ENCODE data around the gene ASMT. TPM values are rescaled to one million over a fixed set of nuclear protein-coding genes. Genes with fewer than 3 reads are reported as not detected.
"Not testable (repeated sequence)": the region's sequence is repeated elsewhere in the genome, so short reads cannot be mapped to it uniquely, and the experiment has no call there.

Gene ASMT
- total RNA-seq, 1 donor from 2014 or later, result 0.20 TPM

DNA sequence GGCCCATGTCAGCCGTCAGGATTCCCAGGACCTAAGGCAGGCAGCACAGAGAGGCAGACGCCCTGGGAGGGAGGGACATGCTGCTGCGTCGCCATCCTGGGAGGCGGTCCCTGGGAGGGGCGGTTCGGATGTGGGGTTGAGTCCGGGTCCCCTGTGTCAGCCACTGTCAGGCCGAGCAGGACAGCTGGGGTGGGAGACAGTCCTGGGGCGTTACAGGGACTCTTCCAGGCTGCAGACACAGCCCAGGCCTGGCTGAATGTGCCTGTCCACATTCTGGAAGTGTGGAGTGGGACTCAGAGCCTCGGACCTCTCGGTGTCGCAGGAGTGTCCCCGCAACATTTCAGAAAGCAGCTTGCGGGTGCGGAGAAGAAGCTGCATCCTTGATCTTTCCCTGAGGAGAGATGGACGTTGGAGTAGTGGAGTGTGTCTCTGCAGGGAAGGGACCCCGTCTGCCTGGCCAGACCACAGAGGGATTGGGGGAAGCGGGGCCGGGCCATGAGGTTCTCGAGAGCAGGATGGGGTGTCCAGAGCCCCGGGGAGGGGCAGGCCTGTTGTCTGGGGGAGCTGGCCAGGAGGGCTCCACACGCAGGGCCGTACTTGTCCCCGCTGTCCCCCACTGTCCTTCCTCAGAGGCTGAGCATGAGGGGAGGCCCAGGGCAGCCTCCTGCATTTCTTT lies 17.4 kb upstream of the ASMT start:
- no peak for DNase-seq

DNA sequence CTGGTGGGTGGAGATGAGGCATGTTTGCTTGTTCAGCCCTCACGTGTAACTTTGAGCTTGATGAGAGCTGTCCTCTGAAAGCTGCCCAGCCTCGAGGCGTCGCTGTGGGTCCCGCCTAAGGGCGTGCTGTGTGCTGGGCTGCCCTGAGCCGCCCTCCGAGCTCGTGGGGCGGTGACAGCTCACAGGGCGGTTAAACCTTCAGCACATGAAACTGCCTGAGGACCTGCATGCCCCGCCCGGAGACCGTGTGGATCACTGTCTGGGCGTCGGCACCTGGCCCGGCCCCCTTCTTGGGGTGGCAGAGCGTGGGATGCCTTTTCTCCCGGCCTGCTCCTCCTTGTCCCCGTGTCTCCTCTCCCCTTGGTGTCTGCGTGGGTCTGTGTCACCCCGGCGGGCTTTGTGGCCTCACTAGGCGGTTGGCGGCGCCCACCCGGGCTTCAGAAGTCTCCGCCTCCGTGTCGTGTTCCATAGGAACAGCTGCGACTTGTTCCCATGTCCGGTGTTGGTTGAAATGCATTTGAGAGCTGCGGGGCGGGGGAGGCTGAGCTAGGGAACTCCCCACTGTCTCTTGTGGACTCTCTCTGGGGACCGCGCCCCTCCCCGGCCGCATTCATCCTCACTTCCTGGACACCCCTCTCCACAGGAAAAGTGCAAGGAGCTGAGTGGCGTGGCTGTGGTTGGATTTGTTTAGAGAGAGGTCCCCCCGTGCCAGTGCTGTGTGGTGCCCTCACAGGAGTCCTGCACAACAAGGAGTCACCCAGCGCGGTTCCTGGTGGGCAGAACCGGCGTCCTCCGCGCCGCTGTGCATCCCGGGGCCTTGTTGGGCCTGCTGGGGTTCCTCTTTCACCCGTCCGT lies 16.6 kb upstream of the ASMT start:
- DNase-seq, result no peak

DNA sequence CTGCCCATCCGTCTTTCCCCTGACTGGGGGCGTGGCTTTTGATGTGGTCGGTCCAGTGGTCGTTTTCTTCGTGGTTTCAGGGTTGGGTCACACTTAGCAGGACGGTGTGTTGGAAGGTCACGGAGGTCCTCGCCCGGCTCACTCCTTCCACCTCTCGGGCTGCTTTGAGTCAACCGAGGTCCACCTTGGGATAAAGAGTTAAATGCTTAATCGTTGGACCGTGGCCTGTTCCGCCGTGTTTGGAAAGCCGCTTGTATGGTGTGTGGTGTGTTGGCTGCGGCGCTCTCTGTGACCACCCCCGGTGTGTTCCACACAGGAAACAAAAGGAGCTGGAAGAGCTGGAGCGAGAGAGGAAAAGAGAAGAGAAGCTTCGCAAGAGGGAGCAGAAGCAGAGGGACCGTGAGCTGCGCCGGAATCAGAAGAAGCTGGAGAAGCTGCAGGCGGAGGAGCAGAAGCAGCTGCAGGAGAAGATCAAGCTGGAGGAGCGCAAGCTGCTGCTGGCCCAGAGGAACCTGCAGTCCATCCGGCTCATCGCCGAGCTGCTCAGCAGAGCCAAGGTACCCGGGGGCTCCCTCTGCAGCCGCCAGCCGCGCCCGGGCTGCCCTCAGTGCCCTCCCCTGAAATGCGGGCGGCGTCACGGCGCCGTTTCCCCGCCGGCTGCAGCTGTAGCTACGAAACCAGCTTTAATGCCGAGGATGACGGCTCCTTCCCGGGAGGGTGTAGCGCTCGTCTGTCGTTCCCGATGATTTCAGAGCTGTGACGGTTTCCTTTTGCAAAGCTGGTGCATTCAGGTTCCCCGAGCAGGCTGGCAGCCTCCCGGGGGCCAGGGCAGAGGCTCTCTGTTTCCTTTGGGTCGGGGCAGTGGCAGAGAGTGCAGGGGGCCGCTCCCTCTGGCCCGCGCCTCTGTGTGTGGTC lies 15.7 kb upstream of the ASMT start:
- no peak for DNase-seq

DNA sequence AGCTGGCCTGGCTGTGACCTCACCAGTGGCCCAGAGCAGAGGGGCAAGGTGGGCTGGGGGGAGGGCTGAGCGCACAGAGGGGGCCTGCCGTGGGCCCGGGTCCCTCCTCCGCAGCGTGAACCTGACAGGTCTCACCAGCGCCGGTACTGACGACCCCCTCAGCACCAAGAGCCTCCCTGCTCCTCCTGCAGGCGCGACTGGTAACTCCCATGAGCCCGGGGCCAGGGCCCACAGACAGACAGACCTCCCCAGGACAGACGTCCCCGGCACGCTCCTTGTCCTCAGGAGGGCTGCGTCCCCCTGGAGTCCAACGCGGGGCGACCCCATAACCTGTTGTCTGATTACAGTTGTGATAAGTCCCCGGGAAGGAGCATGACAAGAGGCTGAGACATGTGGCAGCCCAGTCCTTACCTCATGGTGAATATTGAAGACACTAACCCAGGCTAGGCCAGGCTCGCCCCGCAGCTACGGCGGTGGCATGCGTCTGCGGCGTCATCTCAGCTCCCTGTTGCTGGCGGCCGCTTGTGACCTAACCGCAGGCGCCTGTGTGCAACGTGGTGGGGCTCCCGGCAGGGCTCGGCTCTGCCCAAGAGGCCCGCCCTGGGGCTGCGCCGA lies 15.0 kb upstream of the ASMT start:
- DNase-seq, result no peak

DNA sequence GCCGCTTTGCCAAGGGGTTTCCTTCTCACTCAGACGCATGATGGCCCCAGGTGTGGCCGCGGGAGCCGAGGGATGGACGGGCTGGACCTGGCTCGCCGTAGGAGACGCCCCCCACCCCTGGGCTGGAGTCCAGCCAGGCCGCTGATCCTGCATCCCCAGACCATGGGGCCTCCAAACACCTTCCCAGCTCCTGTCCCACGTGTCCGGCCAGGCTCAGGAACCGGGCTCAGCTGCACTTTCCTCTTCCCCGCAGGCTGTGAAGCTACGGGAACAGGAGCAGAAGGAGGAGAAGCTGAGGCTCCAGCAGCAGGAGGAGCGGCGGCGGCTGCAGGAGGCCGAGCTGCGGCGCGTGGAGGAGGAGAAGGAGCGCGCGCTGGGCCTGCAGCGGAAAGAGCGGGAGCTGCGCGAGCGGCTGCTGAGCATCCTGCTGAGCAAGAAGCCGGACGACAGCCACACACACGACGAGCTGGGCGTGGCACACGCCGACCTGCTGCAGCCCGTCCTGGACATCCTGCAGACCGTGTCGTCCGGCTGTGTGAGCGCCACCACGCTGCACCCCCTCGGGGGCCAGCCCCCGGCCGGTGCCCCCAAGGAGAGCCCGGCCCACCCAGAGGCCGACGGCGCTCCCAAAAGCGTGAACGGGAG lies 14.3 kb upstream of the ASMT start:
- DNase-seq, result no peak

DNA sequence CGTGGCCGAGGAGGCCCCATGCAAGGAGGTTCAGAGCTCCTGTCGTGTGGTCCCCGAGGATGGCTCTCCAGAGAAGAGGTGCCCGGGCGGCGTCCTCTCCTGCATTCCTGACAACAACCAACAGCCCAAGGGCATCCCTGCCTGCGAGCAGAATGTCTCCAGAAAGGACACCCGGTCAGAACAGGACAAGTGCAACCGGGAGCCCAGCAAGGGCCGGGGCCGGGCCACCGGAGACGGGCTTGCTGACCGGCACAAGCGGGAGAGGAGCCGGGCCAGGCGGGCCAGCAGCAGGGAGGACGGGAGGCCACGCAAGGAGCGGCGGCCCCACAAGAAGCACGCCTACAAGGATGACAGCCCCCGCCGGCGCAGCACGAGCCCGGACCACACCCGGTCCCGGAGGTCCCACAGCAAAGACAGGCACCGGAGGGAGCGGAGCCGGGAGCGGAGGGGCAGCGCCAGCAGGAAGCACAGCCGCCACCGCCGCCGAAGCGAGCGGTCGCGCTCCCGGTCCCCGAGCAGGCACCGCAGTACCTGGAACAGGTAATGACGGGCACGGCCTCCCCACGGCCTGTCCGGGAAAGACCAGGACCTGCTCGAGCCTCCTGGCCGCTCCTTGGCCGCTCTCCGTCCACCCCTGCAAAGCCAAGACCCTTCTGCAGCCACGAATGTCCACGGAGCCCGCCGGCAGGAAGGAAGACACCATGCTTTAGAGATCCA lies 13.7 kb upstream of the ASMT start:
- no peak for DNase-seq

DNA sequence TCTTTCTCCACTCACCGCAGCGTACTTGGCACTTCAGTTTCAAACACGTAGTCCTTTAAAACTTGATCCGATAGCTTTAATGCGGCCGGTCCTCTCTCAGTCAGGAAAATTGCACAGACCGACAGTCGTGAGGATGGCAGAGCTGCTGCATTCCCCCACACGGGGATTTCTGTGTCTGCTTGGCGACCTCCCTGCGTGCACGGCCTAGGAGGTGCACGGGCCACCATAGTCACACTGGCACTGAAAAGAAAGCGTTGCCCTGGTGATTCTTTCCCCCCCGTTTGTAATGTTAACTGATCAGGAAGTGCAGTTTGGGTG lies 13.1 kb upstream of the ASMT start:
- DNase-seq, result no peak

DNA sequence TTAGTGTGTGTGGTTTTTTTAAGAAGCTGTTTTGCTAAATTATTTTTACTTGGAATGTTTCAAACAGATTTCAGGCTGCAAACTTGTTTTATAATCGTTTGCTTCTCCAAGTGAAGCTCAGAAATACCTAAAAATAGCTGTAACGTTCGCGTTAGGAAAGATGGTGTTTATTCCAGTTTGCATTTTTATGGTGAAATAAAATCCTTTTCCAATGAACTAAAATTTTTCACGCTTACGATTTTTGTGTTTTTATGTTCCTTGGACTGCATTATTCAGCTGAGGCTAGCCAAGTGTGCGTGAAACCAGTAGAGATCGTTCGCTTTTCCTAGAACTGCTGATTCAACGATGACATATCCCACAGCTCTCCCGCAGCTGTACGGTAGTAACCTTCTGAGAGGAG lies 12.6 kb upstream of the ASMT start:
- DNase-seq, result no peak

DNA sequence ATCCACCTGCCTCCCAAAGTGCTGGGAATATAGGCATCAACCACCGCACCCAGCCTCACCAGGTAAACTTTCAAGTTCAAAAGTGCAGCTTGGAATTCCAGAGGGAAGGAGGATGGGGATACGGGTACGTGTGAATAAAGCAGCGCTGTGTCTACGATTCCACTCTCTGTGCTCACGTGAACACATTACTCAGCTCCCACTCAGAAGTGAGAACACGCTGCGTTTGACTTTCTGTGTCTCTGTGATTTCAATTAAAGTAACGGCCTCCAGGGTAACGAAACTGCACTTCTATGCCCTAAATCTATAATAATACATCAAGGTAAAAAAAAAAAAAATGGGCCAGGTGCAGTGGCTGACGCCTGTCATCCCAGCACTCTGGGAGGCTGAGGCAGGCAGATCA lies 8.4 kb upstream of the ASMT start:
- no peak for DNase-seq

DNA sequence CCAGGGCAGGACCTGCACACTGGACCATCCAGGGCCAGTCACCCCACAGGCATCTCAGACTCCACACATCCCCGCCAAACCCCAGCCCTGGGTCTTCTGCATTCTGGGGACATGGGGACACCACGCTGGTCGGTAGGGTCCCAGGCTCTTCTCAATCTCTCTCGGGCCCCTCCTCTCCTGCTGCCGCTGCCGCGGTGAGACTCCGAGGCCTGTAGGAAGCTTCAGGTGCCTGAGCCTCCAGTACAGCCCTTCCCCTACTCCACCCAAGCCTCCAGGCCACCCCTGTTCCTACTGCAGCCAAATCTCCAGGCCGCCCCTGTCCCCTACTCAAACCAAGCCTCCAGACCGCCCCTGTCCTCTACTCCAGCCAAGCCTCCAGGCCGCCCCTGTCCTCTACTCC lies 5.5 kb upstream of the ASMT start:
- DNase-seq, result no peak

DNA sequence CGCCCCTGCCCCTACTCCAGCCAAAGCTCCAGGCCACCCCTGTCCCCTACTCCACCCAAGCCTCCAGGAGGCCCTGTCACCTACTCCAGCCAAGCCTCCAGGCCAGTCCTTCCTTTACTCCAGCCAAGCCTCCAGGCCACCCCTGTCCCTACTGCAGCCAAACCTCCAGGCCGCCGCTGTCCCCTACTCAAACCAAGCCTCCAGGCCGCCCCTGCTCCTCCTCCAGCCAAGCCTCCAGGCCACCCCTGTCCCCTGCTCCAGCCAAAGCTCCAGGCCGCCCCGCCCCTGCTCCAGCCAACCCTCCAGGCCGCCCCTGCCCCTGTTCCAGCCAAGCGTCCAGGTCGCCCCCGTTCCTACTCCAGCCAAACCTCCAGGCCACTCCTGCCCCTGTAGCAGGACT lies 5.1 kb upstream of the ASMT start:
- DNase-seq, result no peak

DNA sequence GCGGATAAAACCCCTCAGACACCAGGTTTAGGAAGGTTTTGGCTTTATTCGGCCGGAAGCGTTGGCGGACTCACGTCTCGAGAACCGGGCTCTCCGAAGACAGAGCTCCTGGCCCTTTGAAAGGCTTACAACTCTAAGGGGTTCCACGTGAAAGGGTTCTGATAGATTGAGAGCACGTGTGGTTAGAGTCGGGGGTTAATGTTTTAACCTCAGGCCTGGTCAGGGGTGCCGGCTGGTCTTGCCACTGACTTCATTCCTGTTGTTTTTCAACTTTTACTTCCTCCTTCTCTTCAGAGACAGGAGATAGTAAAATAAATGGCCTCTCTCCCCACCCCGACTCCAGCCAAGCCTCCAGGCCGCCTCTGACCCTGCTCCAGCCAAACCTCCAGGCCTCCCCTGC lies 4.7 kb upstream of the ASMT start:
- DNase-seq, result no peak

DNA sequence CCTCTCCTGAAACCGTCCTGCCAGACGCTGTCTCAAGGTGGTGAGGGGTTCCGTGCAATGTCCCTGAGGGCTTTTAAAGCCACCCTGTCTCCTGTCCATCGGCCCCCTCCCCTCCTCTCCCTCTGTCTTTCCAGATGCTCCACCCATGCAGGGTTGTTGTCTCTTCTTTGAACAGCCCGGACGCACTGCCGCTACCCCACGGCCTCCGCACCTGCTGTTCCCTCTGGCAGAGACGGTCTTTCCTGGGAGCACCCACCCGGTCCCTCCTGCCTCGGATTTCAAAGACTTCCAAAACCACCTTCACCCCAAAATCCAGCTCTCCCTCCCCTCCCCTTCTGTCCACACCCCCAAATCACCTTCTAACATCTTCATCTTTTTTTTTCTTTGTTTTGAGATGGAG lies 4.1 kb upstream of the ASMT start:
- no peak for DNase-seq

DNA sequence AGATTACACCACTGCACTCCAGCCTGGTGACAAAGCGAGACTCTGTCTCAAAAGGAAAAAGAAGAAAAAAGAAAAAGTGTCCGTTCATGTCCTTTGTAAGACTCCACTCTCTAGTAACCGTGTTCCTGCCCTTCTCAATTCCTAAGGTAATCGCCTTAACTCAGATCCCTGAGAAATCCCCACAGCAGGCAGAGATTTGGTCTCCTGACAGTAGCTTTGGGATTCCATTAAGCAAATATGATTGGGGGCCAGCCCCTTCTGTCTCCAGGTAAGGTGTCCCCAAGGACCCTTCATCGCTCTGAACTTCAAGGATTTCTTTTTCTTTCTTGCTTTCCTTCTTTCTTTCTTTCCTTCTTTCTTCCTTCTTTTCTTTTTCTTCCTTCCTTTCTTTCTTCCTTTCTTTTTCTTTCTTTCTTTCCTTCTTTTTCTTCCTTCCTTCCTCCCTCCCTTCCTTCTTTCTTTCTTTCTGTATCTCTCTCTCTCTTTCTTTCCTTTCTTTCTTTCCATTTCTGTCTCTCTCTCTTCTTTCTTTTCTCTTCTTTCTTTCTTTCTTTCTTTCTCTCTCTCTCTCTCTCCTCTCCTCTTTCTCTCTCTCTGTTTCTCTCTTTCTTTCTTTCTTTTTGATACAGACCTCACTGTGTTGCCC lies 2.1 kb upstream of the ASMT start:
- no peak for DNase-seq

DNA sequence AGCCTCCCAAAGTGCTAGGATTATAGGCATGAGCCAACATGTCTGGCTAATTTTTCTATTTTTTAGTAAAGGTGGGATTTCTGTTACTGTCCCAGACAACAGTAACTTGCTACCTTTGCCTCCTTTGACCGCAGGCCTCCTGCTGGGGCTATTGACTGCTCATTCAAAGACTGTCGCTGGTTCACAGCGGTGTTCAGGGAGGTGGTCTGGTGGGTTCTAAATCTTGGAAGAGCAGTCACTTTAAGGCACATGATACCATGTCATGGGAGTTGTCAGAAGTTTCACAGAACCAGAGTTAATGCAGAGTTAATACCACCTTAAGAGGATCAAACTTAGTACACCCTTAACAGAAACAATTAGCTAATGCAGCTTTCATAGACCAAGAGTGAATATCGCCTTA lies 3.8 kb downstream of the ASMT start:
- no peak for DNase-seq

DNA sequence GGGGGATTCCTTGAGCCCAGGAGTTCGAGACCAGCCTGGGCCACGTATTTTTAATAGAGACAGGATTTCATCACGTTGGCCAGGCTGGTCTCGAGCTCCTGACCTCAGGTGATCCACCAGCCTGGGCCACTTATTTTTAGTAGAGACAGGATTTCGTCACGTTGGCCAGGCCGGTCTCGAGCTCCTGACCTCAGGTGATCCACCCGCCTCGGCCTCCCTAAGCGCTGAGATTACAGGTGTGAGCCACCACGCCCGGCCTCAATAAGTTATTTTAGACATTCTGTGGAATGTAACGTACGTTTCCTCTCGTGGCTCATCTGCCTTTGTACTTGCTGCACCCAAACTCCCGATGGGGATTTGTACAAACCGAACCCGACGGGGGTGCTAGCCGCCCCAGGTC lies 8.8 kb downstream of the ASMT start:
- no peak for DNase-seq

DNA sequence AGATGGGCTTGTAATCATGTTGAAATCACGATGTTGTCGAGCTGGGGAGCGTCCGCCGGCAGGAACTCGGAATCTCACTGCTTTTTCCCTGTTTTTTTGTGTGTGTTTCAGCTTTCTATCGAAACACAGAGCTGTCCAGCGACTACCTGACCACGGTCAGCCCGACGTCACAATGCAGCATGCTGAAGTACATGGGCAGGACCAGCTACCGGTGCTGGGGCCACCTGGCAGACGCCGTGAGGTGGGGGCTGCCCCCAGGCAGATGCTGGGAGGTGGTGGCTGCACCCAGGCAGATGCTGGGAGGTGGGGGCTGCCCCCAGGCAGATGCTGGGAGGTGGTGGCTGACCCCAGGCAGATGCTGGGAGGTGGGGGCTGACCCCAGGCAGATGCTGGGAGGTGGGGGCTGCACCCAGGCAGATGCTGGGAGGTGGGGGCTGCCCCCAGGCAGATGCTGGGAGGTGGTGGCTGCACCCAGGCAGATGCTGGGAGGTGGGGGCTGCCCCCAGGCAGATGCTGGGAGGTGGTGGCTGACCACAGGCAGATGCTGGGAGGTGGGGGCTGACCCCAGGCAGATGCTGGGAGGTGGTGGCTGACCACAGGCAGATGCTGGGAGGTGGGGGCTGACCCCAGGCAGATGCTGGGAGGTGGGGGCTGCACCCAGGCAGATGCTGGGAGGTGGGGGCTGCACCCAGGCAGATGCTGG lies 9.4 kb downstream of the ASMT start:
- DNase-seq, result not testable (repeated sequence)

DNA sequence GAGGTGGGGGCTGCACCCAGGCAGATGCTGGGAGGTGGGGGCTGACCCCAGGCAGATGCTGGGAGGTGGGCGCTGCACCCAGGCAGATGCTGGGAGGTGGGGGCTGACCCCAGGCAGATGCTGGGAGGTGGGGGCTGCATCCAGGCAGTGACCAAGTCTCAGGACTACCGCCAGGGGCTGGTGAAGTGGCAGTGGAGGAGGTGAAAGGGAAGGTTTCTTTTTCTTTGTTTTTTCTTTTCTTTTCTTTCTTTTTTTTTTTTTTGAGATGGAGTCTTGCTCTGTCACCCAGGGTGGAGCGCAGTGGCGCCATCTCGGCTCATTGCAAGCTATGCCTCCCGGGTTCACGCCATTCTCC lies 10.0 kb downstream of the ASMT start:
- DNase-seq, result not testable (repeated sequence)

DNA sequence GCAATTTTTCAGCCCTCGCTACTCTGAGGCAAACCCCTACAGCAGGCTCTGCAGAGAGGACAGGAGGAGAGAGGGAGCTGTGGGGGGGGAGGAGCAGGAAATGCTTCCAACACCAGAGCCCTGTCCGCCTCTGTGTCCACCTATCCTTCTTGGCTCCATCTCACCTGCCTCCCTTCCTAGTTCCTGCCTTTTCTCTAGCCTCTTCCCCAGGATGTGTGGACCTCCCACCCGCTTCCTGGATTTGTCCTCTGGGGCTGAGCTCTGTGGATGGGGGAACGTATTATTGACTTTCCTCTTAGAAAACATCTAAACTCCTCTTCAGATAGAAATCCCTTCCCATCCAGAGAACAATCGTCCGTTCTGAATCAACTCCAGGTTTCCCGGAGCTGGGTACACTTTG lies 14.4 kb downstream of the ASMT start:
- no peak for DNase-seq

DNA sequence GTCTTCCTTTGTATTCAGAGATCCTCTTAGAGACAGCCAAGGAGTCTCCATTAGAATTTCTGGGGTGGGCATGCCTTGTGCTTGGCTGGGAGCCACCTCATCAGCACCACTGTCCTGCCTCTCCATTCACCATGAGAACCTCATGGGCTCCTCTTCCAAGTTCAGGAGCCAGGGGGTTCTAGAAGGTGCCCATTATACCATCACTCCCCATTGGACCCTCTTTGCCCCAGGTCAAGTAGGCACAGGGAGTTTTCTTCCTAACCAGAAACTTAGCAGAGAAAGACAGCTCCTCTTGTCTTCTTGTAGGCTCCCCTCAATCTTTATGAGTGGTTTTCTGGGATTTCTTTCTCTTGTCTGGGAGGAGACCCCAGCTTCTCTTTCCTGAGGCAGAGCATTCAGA lies 31.1 kb downstream of the ASMT start:
- no peak for DNase-seq
